Lung (tissue), 12 donors: ENCODE measurements around the gene PPP1R1B. TPM values are rescaled to one million over a fixed set of nuclear protein-coding genes. Genes with fewer than 3 reads are reported as not detected.

Source experiments
- ATAC-seq: fragments of 200-7000 bp; cut with Tn5 transposase; one replicate; pipeline ENCODE4 v1.9.1; 2020; ENCODE audit warnings: moderate number of reproducible peaks; ENCODE audit not compliant: insufficient read depth, low FRiP score
- DNase-seq, 3 donors: peaks; one replicate each; pipeline ENCODE4 v3.0.0-alpha.2; 2013 to 2017
- H3K27ac ChIP-seq, 2 donors: one replicate each; pipeline ENCODE4 v1.5.1; 2013; ENCODE audit warnings: mild to moderate bottlenecking in 2 of 2, moderate library complexity in 2 of 2, control low read depth in 1 of 2, inconsistent platforms in 1 of 2, low read depth in 1 of 2, low read length in 1 of 2
- H3K27me3 ChIP-seq, 3 donors: one replicate each; pipeline ENCODE4 v1.5.1; 2013; ENCODE audit warnings: low read length in 2 of 3; ENCODE audit not compliant: control insufficient read depth in 3 of 3, insufficient read depth in 3 of 3
- H3K36me3 ChIP-seq, 4 donors: one replicate each; pipeline ENCODE4 v1.5.1; 2013; ENCODE audit warnings: low read length in 4 of 4, mild to moderate bottlenecking in 1 of 4, moderate library complexity in 1 of 4; ENCODE audit not compliant: control insufficient read depth in 4 of 4, insufficient read depth in 4 of 4
- H3K4me1 ChIP-seq, 5 donors: one replicate each; pipeline ENCODE4 v1.5.1; 2013; ENCODE audit warnings: low read length in 5 of 5, mild to moderate bottlenecking in 2 of 5, moderate library complexity in 1 of 5; ENCODE audit not compliant: control insufficient read depth in 5 of 5, insufficient read depth in 5 of 5
- H3K4me3 ChIP-seq: one replicate; pipeline ENCODE4 v1.5.1; 2013; ENCODE audit warnings: mild to moderate bottlenecking, control low read depth, moderate library complexity
- H3K9ac ChIP-seq, 2 donors: one replicate each; pipeline ENCODE4 v1.5.1; 2013; ENCODE audit warnings: low read length in 2 of 2, control low read depth in 1 of 2; ENCODE audit not compliant: insufficient read depth in 1 of 2
- H3K9me3 ChIP-seq, 4 donors: one replicate each; pipeline ENCODE4 v1.5.1; 2013; ENCODE audit warnings: low read length in 3 of 4, mild to moderate bottlenecking in 1 of 4, moderate library complexity in 1 of 4; ENCODE audit not compliant: control insufficient read depth in 4 of 4, insufficient read depth in 3 of 4
- WGBS, 2 donors: extraction: QIAGEN DNeasy Blood & Tissue Kit; methylation state at CpG; one replicate each; pipeline ENCODE4 v1.1.7; 2013; 5-methylcytosine and 5-hydroxymethylcytosine counted together
- polyA plus RNA-seq, 2 donors: library from polyadenylated mRNA; stranded (reverse); fragments of 200-250 nt; gene quantifications; one replicate each; pipeline ENCODE4 v1.2.1, GENCODE V29; 2013
- total RNA-seq, 2 donors: library from RNA; depleted of rRNA in 1 of 2; stranded (reverse); fragments of >200 nt in 1 of 2; gene quantifications; one replicate each; pipeline ENCODE4 v1.2.1, GENCODE V29; 2014 to 2021
- TF ChIP-seq, protein P1 (sequence below): IDR thresholded peaks from 2 replicates; pipeline ENCODE4 v1.5.1; 2012; ENCODE audit warnings: mild to moderate bottlenecking; ENCODE audit errors: control extremely low read depth, extremely low read depth
- donor health status: control.
- donor health status: control.
- donor health status: Bipolar disorder and iron deficiency.
- donor health status: healthy.
- donor health status: DM: yes; HTN: yes; CAD: no.

PPP1R1B gene
- total and polyA plus RNA-seq, 4 donors, result 21.3 to 36.4 (median 24.8) TPM

DNA sequence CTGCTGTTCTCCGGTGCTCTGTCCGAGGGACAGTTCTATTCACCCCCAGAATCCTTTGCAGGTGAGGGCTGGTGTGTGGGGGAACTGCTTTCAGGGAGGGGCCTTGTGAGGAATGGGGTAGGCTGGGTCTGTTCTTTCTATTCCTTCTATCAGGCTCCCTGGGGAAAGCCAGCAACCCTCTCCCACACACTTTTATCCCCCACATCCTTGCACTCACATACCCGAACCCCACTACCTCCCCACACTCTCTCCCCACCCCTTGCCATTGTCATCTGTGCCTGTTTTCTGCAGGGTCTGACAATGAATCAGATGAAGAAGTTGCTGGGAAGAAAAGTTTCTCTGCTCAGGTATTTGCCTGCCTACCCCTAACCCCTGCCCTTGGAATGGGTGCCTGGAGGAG lies 32.0 kb downstream of the PPP1R1B start:
- no peak for DNase-seq
- TF ChIP-seq, protein P1, sequence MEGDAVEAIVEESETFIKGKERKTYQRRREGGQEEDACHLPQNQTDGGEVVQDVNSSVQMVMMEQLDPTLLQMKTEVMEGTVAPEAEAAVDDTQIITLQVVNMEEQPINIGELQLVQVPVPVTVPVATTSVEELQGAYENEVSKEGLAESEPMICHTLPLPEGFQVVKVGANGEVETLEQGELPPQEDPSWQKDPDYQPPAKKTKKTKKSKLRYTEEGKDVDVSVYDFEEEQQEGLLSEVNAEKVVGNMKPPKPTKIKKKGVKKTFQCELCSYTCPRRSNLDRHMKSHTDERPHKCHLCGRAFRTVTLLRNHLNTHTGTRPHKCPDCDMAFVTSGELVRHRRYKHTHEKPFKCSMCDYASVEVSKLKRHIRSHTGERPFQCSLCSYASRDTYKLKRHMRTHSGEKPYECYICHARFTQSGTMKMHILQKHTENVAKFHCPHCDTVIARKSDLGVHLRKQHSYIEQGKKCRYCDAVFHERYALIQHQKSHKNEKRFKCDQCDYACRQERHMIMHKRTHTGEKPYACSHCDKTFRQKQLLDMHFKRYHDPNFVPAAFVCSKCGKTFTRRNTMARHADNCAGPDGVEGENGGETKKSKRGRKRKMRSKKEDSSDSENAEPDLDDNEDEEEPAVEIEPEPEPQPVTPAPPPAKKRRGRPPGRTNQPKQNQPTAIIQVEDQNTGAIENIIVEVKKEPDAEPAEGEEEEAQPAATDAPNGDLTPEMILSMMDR, result no peak
- no peaks in the 10 kb centered on the region for H3K27me3 ChIP-seq
- no peaks in the 10 kb centered on the region for H3K9me3 ChIP-seq
- H3K4me1 ChIP-seq, result peaks cover 0 to 44% (median 8%) of the 10 kb centered on the region in 5 donors
- no peak overlapping the region for H3K4me3 ChIP-seq
- H3K9ac ChIP-seq, result no peak overlapping the region
- H3K36me3 ChIP-seq, result peaks cover 0 to 53% (median 7%) of the 10 kb centered on the region in 4 donors
- WGBS, 2 donors, result 91 to 93% methylated on average over 3 of the region's 3 CpGs
- H3K27ac ChIP-seq, result peak overlapping the region; percentile 52 to 80
- no peak for ATAC-seq

DNA sequence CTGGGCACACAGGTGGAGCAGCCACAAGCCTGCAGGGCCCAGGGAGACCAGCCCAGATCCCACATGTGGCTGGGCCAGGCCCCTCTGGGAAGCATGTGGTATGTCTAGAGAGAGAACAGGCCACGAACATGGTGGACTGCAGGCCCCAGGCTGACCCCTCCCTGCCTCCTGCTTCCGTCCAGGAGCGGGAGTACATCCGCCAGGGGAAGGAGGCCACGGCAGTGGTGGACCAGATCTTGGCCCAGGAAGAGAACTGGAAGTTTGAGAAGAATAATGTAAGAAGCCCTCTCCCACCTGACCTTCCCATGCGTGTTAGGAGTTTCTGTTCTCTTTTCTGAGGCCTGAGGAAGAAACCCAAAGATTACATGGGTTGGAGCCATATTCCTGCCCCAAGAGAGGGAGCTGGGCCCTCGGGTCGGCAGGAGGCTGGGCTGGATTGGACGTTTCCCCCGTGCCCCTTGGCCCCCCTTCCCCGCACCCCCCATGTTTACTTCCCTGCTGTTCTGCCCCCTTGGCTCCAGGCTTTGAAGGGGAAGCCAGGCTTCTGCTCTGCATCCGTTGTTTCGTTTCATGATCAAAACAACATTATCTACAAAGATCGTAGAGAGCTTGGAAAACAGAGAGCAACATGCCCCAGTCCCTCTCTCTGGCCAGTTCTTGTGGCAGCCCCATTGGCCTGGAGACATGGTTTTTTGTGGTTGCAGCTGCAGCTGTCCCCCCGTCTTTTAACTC lies 32.7 kb downstream of the PPP1R1B start:
- peaks cover 0 to 53% (median 7%) of the 10 kb centered on the region in 4 donors for H3K36me3 ChIP-seq
- TF ChIP-seq, protein P1, result no peak
- ATAC-seq (peak; percentile 8), DNase-seq (peak; percentile 77 to 93 (median 87))
- H3K9me3 ChIP-seq, result no peaks in the 10 kb centered on the region
- H3K9ac ChIP-seq, result peak overlapping the region in 1 of 2 donors; percentile 55
- H3K4me1 ChIP-seq, result peaks cover 0 to 49% (median 8%) of the 10 kb centered on the region in 5 donors
- H3K27me3 ChIP-seq, result no peaks in the 10 kb centered on the region
- H3K4me3 ChIP-seq, result no peak overlapping the region
- H3K27ac ChIP-seq, result peak overlapping the region; percentile 52 to 82
- 25 to 40% methylated on average over 15 of the region's 15 CpGs for WGBS, 2 donors

DNA sequence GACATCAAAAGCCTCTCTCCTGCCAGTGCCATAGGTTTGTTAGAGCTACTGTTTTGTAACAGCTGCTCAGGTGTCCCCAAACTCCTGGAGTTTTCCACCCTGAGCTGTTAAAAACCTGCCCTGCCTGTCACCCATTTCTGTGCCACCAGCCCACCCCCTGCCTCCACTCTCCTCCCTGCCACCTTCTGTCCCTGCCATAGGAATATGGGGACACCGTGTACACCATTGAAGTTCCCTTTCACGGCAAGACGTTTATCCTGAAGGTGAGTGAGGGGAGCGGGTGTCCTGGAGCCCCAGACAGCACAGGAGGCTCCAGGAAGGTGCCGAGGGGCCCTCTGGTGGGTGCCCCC lies 33.2 kb downstream of the PPP1R1B start:
- TF ChIP-seq, protein P1, result no peak
- Histone ChIP-seq H3K9me3 (no peaks in the 10 kb centered on the region), H3K27ac (peak overlapping the region; percentile 38 to 82), H3K4me3 (no peak overlapping the region), H3K9ac (peak overlapping the region in 1 of 2 donors; percentile 53), H3K36me3 (peaks cover 0 to 53% (median 7%) of the 10 kb centered on the region in 4 donors), H3K27me3 (no peaks in the 10 kb centered on the region), H3K4me1 (peaks cover 0 to 53% (median 8%) of the 10 kb centered on the region in 5 donors)
- no peak for ATAC-seq
- 51 to 56% methylated on average over 4 to 5 of the region's 5 CpGs for WGBS, 2 donors
- no peak for DNase-seq
